Measurements from ENCODE around the gene UBA1.

Gene UBA1

GRCh38 chrX:47169726-47170515 lies 23.7 kb upstream of the UBA1 start:
- DNase-seq (ENCODE audit: low read depth in 2 of 2) = no peak

- DNase-seq (ENCODE audit: low read depth in 2 of 2) = no peak
Observed at GRCh38 chrX:47170861-47171692, 22.6 kb upstream of the UBA1 start.

GRCh38 chrX:47171996-47172395 lies 21.6 kb upstream of the UBA1 start:
- DNase-seq (ENCODE audit: low read depth in 2 of 2) = no peak

- DNase-seq (ENCODE audit: low read depth in 2 of 2) = no peak
Observed at GRCh38 chrX:47172549-47172948, 21.1 kb upstream of the UBA1 start.

GRCh38 chrX:47172971-47173792 lies 20.4 kb upstream of the UBA1 start:
- DNase-seq (ENCODE audit: low read depth in 2 of 2) = no peak

- DNase-seq (ENCODE audit: low read depth in 2 of 2) = no peak
Observed at GRCh38 chrX:47174376-47174775, 19.3 kb upstream of the UBA1 start.

- no peak for DNase-seq (ENCODE audit: low read depth in 2 of 2)
Observed at GRCh38 chrX:47174846-47175587, 18.6 kb upstream of the UBA1 start.

GRCh38 chrX:47175588-47175980 lies 18.0 kb upstream of the UBA1 start:
- no peak for DNase-seq (ENCODE audit: low read depth in 2 of 2)

GRCh38 chrX:47176101-47176740 lies 17.4 kb upstream of the UBA1 start:
- no peak for DNase-seq (ENCODE audit: low read depth in 2 of 2)

- DNase-seq (ENCODE audit: low read depth in 2 of 2) = no peak
Observed at GRCh38 chrX:47177079-47177478, 16.6 kb upstream of the UBA1 start.

- DNase-seq (ENCODE audit: low read depth in 2 of 2) = no peak
Observed at GRCh38 chrX:47178337-47178736, 15.3 kb upstream of the UBA1 start.

- DNase-seq (ENCODE audit: low read depth in 2 of 2) = no peak
Observed at GRCh38 chrX:47179221-47179927, 14.3 kb upstream of the UBA1 start.

- no peak for DNase-seq (ENCODE audit: low read depth in 2 of 2)
Observed at GRCh38 chrX:47179928-47180255, 13.7 kb upstream of the UBA1 start.

- DNase-seq (ENCODE audit: low read depth in 2 of 2) = no peak
Observed at GRCh38 chrX:47180346-47180745, 13.3 kb upstream of the UBA1 start.

- no peak for DNase-seq (ENCODE audit: low read depth in 2 of 2)
Observed at GRCh38 chrX:47181301-47181700, 12.3 kb upstream of the UBA1 start.

- DNase-seq (ENCODE audit: low read depth in 2 of 2) = no peak
Observed at GRCh38 chrX:47182106-47182700, 11.4 kb upstream of the UBA1 start.

- DNase-seq (ENCODE audit: low read depth in 2 of 2) = no peak
Observed at GRCh38 chrX:47184486-47184885, 9.1 kb upstream of the UBA1 start.

- DNase-seq (ENCODE audit: low read depth in 2 of 2) = no peak
Observed at GRCh38 chrX:47185241-47185640, 8.4 kb upstream of the UBA1 start.

- DNase-seq (ENCODE audit: low read depth in 2 of 2) = no peak
Observed at GRCh38 chrX:47186096-47186740, 7.4 kb upstream of the UBA1 start.

All from stimulated activated CD8-positive, alpha-beta memory T cell treated with anti-CD3 and anti-CD28 coated beads, Interleukin-15, amount 100 ng/mL, for 48 hours (primary cell).